GM21423 (cell line): ENCODE data around the gene PAQR6.

Experiments
- ATAC-seq: cut with Tn5 transposase; IDR thresholded peaks from one replicate; pipeline ENCODE4 v1.9.1; 2021; ENCODE audit warnings: mild to moderate bottlenecking, moderate library complexity; ENCODE audit not compliant: unreplicated experiment

The PAQR6 gene

GRCh38 chr1:156247460-156248322 is at the start of gene PAQR6:
Gene PAQR6 (minus strand): TSS chr1:156248056. CDS start chr1:156246731, 1,325 bp downstream.
- ATAC-seq, result no peak

GRCh38 chr1:156295391-156295947 is 47.6 kb upstream of the PAQR6 start, which contains the start of gene GLMP:
Gene GLMP (minus strand): TSS chr1:156295679. CDS start chr1:156295645, 34 bp downstream.
- ATAC-seq, result peak; percentile 48

GRCh38 chr1:156293895-156294294 is 46.0 kb upstream of the PAQR6 start:
- no peak for ATAC-seq

- ATAC-seq, result no peak
Observed at GRCh38 chr1:156293098-156293434, 45.2 kb upstream of the PAQR6 start.

- ATAC-seq, result no peak
Observed at GRCh38 chr1:156291226-156292061, 43.6 kb upstream of the PAQR6 start.

- ATAC-seq, result no peak
Observed at GRCh38 chr1:156289857-156290256, 42.0 kb upstream of the PAQR6 start.

- ATAC-seq, result no peak
Observed at GRCh38 chr1:156286061-156286460, 38.2 kb upstream of the PAQR6 start.

- ATAC-seq, result no peak
Observed at GRCh38 chr1:156285437-156285836, 37.6 kb upstream of the PAQR6 start.

- ATAC-seq, result no peak
Observed at GRCh38 chr1:156284757-156285156, 36.9 kb upstream of the PAQR6 start.

GRCh38 chr1:156284112-156284511 is 36.3 kb upstream of the PAQR6 start, which contains the start of gene TMEM79:
Gene TMEM79 (plus strand): TSS chr1:156284325. CDS start chr1:156285227, 902 bp downstream.
- no peak for ATAC-seq

GRCh38 chr1:156283521-156283920 is 35.7 kb upstream of the PAQR6 start:
- ATAC-seq, result no peak

GRCh38 chr1:156282479-156283222 is 34.8 kb upstream of the PAQR6 start, which contains the start of gene SMG5:
Gene SMG5 (minus strand): TSS chr1:156282825. CDS start chr1:156282680, 145 bp downstream.
- ATAC-seq, result peak; percentile 84

GRCh38 chr1:156281693-156282478 is 34.0 kb upstream of the PAQR6 start:
- ATAC-seq, result no peak

- ATAC-seq, result peak; percentile 39
Observed at GRCh38 chr1:156281281-156281680, 33.4 kb upstream of the PAQR6 start.

GRCh38 chr1:156279837-156280236 is 32.0 kb upstream of the PAQR6 start:
- no peak for ATAC-seq

- no peak for ATAC-seq
Observed at GRCh38 chr1:156276966-156277381, 29.1 kb upstream of the PAQR6 start.

- ATAC-seq, result no peak
Observed at GRCh38 chr1:156276532-156276931, 28.7 kb upstream of the PAQR6 start.

- no peak for ATAC-seq
Observed at GRCh38 chr1:156270314-156270713, 22.5 kb upstream of the PAQR6 start.

- no peak for ATAC-seq
Observed at GRCh38 chr1:156268336-156268735, 20.5 kb upstream of the PAQR6 start.

- no peak for ATAC-seq
Observed at GRCh38 chr1:156266051-156266450, 18.2 kb upstream of the PAQR6 start.
